ENCODE measurements around the gene DOCK6. TPM values are rescaled to one million over a fixed set of nuclear protein-coding genes. Genes with fewer than 3 reads are reported as not detected.

DOCK6 gene
- total RNA-seq, 1 experiment from 2014 or later: 19.4 TPM

- BruUV-seq (replicated peaks): no TSS peak
- Histone ChIP-seq H3K27ac (ENCODE audit: low read length) (no peak overlapping the region), H3K4me3 (ENCODE audit: low read depth in 2 of 2, low read length in 2 of 2) (no peak overlapping the region), H3K4me1 (ENCODE audit: control insufficient read depth, insufficient read depth, low read length) (no peaks in the 10 kb centered on the region), H3K27me3 (ENCODE audit: control insufficient read depth, insufficient read depth, low read length) (no peaks in the 10 kb centered on the region), H3K36me3 (ENCODE audit: control insufficient read depth, insufficient read depth, low read length) (no peaks in the 10 kb centered on the region), H3K9me3 (ENCODE audit: control insufficient read depth, insufficient read depth, low read depth, low read length) (no peaks in the 10 kb centered on the region)
- intact Hi-C loops (cut with micrococcal nuclease; ENCODE audit: unreplicated experiment) (no loop called here), in situ Hi-C loops (cut with HindIII; ENCODE audit: low pct_unique_long_range_greater_than_20kb, low sequenced_read_pairs) (no loop called here)
- CTCF ChIA-PET: interaction anchor here (0.6 to 0.7 kb wide), 2 partner anchors 13 to 760 kb away, joined by 3 read pairs; no protein-coding TSS in a partner anchor
- ATAC-seq (peak; percentile 41; the same call in 1 of the 2 replicates), DNase-seq (ENCODE audit: low read depth, low spot score) (no peak)
- POLR2A ChIA-PET: interaction anchor here (0.5 kb wide), 1 partner anchor 10 kb away, joined by 14 read pairs; no protein-coding TSS in a partner anchor
- TF ChIP-seq REST (IDR thresholded peaks at IDR 0.05; ENCODE audit: insufficient read depth in 1 of 2, low read depth in 2 of 2, low read length in 1 of 2) (no peak), TCF7L2 (IDR thresholded peaks at IDR 0.05; ENCODE audit: low read depth, low read length) (no peak), SIN3A (IDR thresholded peaks at IDR 0.05; ENCODE audit: borderline replicate concordance, insufficient read depth, low read depth, low read length) (no peak), CTCF (IDR thresholded peaks at IDR 0.05) (no peak), POLR2AphosphoS5 (IDR thresholded peaks at IDR 0.05; ENCODE audit: low read depth, low read length) (no peak)
These were observed 6.1 kb downstream of the DOCK6 start for GRCh38 chr19:11256189-11256588.

- no peak for ATAC-seq
These were observed 7.7 kb downstream of the DOCK6 start for GRCh38 chr19:11254666-11255065.

More at GRCh38 chr19:11254666-11255065, 7.7 kb downstream of the DOCK6 start:
- in situ Hi-C loops (cut with HindIII; ENCODE audit: low pct_unique_long_range_greater_than_20kb, low sequenced_read_pairs) (no loop called here), intact Hi-C loops (cut with micrococcal nuclease; ENCODE audit: unreplicated experiment) (no loop called here)
- H3K9me3 ChIP-seq (ENCODE audit: control insufficient read depth, insufficient read depth, low read depth, low read length): no peaks in the 10 kb centered on the region
- POLR2A ChIA-PET: no interaction called here
- no peaks in the 10 kb centered on the region for H3K27me3 ChIP-seq (ENCODE audit: control insufficient read depth, insufficient read depth, low read length)
- no peak for TF ChIP-seq TCF7L2 (IDR thresholded peaks at IDR 0.05; ENCODE audit: low read depth, low read length)
- no peak for TF ChIP-seq POLR2AphosphoS5 (IDR thresholded peaks at IDR 0.05; ENCODE audit: low read depth, low read length)
- no peak for TF ChIP-seq SIN3A (IDR thresholded peaks at IDR 0.05; ENCODE audit: borderline replicate concordance, insufficient read depth, low read depth, low read length)
- no peak for TF ChIP-seq REST (IDR thresholded peaks at IDR 0.05; ENCODE audit: insufficient read depth in 1 of 2, low read depth in 2 of 2, low read length in 1 of 2)
- TF ChIP-seq CTCF (IDR thresholded peaks at IDR 0.05): no peak
- CTCF ChIA-PET: no interaction called here
- BruUV-seq (replicated peaks): no TSS peak
- DNase-seq (ENCODE audit: low read depth, low spot score): no peak
- no peaks in the 10 kb centered on the region for H3K4me1 ChIP-seq (ENCODE audit: control insufficient read depth, insufficient read depth, low read length)
- no peak overlapping the region for H3K4me3 ChIP-seq (ENCODE audit: low read depth in 2 of 2, low read length in 2 of 2)
- no peaks in the 10 kb centered on the region for H3K36me3 ChIP-seq (ENCODE audit: control insufficient read depth, insufficient read depth, low read length)
- no peak overlapping the region for H3K27ac ChIP-seq (ENCODE audit: low read length)
